Calu3 (cell line): ENCODE results near the gene SLC44A5. TPM values are rescaled to one million over a fixed set of nuclear protein-coding genes. Genes with fewer than 3 reads are reported as not detected.

Experiments
- BruUV-seq: library from RNA; stranded (reverse); fragments of 400-500 nt; replicated peaks from 2 replicates; lab custom pipeline; 2021; lab: Mats Ljungman, UMichigan
- CTCF ChIA-PET: fragments of 300-600 bp; sonication (Branson Sonifier 250); formaldehyde crosslinking; loops from one replicate; lab custom pipeline; 2022; ENCODE audit warnings: antibody characterized with exemption; lab: Charles Lee
- DNase-seq: peaks from one replicate; pipeline ENCODE4 v3.0.0; 2022
- H3K27ac Mint-ChIP-seq: one replicate; pipeline ENCODE4 v1.8.0; 2022; ENCODE audit warnings: mixed read lengths; ENCODE audit not compliant: unreplicated experiment
- H3K27me3 Mint-ChIP-seq: one replicate; pipeline ENCODE4 v1.8.0; 2022; ENCODE audit warnings: mixed read lengths; ENCODE audit not compliant: unreplicated experiment
- H3K36me3 Mint-ChIP-seq: one replicate; pipeline ENCODE4 v1.8.0; 2022; ENCODE audit warnings: mild to moderate bottlenecking, moderate library complexity, mixed read lengths; ENCODE audit not compliant: insufficient read depth, unreplicated experiment
- H3K4me1 Mint-ChIP-seq: one replicate; pipeline ENCODE4 v1.8.0; 2022; ENCODE audit warnings: mild to moderate bottlenecking, low read depth, mixed read lengths; ENCODE audit not compliant: unreplicated experiment
- H3K4me3 Mint-ChIP-seq: one replicate; pipeline ENCODE4 v1.8.0; 2022; ENCODE audit warnings: mild to moderate bottlenecking, low read depth, moderate library complexity, mixed read lengths; ENCODE audit not compliant: unreplicated experiment
- H3K9me3 Mint-ChIP-seq: one replicate; pipeline ENCODE4 v1.8.0; 2022; ENCODE audit warnings: low read depth, mixed read lengths; ENCODE audit not compliant: unreplicated experiment
- intact Hi-C: fragments of 100-400 bp; cut with micrococcal nuclease; formaldehyde crosslinking; loops from one replicate; pipeline ENCODE4 v1.10.0; 2022; ENCODE audit not compliant: unreplicated experiment
- total RNA-seq: library from RNA; stranded (reverse); gene quantifications from 2 replicates; pipeline ENCODE4 v1.2.3, GENCODE V29; 2022
- TF ChIP-seq, protein P1 (sequence below): fragments of 200-600 bp; IDR thresholded peaks from one replicate; pipeline ENCODE4 v1.8.0; 2022; ENCODE audit warnings: antibody characterized with exemption; ENCODE audit not compliant: unreplicated experiment

SLC44A5 gene
- total RNA-seq, 1 experiment from 2014 or later, result 5.8 TPM

DNA sequence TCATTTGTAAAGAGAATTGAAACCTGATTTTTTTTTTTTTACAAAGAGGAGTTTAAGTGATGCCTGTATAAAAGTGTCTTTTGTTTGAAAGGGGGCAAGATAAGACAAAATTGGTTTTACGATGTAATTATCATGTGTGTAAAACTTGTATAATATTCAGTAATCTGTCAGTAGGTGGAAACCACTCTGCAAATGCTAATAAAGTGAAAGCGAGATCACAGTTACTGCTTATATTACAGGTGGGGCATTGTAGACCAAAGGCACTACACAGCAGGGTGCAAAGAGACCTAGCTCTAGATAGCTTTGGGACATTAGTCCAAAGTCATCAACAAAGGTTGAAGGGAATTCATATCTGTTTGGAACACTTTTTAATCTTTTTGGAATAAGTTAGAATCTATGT lies 302.5 kb downstream of the SLC44A5 start:
- H3K4me1 Mint-ChIP-seq, result no peaks in the 10 kb centered on the region
- BruUV-seq, result no TSS peak
- H3K27me3 Mint-ChIP-seq, result no peaks in the 10 kb centered on the region
- H3K27ac Mint-ChIP-seq, result no peak overlapping the region
- no peak for DNase-seq
- intact Hi-C loops, result no loop called here
- no peak overlapping the region for H3K4me3 Mint-ChIP-seq
- no peaks in the 10 kb centered on the region for H3K36me3 Mint-ChIP-seq
- no peaks in the 10 kb centered on the region for H3K9me3 Mint-ChIP-seq
- CTCF ChIA-PET, result interaction anchor here (0.6 kb wide), 1 partner anchor 22 kb away, joined by 4 read pairs; no protein-coding TSS in a partner anchor
- TF ChIP-seq, protein P1, sequence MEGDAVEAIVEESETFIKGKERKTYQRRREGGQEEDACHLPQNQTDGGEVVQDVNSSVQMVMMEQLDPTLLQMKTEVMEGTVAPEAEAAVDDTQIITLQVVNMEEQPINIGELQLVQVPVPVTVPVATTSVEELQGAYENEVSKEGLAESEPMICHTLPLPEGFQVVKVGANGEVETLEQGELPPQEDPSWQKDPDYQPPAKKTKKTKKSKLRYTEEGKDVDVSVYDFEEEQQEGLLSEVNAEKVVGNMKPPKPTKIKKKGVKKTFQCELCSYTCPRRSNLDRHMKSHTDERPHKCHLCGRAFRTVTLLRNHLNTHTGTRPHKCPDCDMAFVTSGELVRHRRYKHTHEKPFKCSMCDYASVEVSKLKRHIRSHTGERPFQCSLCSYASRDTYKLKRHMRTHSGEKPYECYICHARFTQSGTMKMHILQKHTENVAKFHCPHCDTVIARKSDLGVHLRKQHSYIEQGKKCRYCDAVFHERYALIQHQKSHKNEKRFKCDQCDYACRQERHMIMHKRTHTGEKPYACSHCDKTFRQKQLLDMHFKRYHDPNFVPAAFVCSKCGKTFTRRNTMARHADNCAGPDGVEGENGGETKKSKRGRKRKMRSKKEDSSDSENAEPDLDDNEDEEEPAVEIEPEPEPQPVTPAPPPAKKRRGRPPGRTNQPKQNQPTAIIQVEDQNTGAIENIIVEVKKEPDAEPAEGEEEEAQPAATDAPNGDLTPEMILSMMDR, result no peak

- no TSS peak for BruUV-seq
- Mint-ChIP-seq H3K4me1 (no peaks in the 10 kb centered on the region), H3K27me3 (no peaks in the 10 kb centered on the region), H3K36me3 (no peaks in the 10 kb centered on the region), H3K27ac (no peak overlapping the region), H3K4me3 (no peak overlapping the region), H3K9me3 (no peaks in the 10 kb centered on the region)
- intact Hi-C loops, result no loop called here
- DNase-seq, result no peak
- TF ChIP-seq, protein P1, result no peak
- CTCF ChIA-PET, result no interaction called here
Observed at GRCh38 chr1:75305061-75305460, 305.9 kb downstream of the SLC44A5 start.

DNA sequence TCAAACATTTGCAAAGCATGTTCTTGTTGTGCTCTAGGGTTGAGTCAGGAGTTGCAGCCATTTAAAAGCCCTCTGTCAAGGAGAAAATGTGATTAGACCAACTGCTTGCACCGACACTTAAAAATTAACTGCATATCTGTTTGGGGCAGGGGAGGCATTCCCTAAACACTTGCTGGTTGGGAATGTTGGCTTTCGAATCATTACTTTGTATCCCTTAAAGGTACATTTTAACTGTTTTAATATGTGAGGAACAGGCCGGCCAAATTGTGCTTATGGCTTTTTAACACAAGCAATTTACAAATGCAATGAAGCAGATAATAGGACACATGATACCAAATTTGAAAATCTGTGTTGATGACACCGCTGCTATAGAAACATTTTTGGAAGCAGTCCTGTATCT lies 317.6 kb downstream of the SLC44A5 start:
- TF ChIP-seq, protein P1, result no peak
- Mint-ChIP-seq H3K4me3 (no peak overlapping the region), H3K9me3 (peaks cover 8% of the 10 kb centered on the region), H3K4me1 (no peaks in the 10 kb centered on the region), H3K27me3 (no peaks in the 10 kb centered on the region), H3K27ac (no peak overlapping the region), H3K36me3 (no peaks in the 10 kb centered on the region)
- CTCF ChIA-PET, result no interaction called here
- intact Hi-C loops, result no loop called here
- DNase-seq, result no peak
- BruUV-seq, result no TSS peak

DNA sequence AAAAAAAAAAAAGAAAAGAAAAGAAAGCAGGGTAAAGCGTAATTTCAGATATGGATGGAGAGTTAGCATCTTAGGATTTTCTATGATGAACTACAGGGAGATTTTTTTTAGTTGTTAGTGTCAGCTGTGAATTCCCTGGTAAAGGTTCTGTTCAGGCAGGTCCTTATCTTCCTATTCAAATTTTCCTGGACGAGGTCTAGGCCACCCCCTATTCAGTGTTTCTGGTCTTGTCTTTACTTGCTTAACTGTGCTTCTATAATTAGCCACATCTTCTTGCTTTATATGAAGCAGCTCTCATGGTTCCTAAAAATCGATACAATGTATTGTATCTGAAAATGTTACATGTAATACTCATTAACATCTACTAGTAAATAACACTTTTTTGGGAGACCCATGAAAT lies 318.9 kb downstream of the SLC44A5 start:
- intact Hi-C loops, result no loop called here
- Mint-ChIP-seq H3K4me3 (no peak overlapping the region), H3K9me3 (peaks cover 8% of the 10 kb centered on the region), H3K27ac (no peak overlapping the region), H3K36me3 (no peaks in the 10 kb centered on the region), H3K27me3 (no peaks in the 10 kb centered on the region), H3K4me1 (no peaks in the 10 kb centered on the region)
- DNase-seq, result no peak
- CTCF ChIA-PET, result interaction anchor here (0.6 kb wide), 1 partner anchor 26 kb away, joined by 3 read pairs; no protein-coding TSS in a partner anchor
- no TSS peak for BruUV-seq
- TF ChIP-seq, protein P1, result no peak
